ENCODE measurements around the gene HRC.
"Not testable (repeated sequence)": the region's sequence is repeated elsewhere in the genome, so short reads cannot be mapped to it uniquely, and the experiment has no call there.

Gene HRC, protein sequence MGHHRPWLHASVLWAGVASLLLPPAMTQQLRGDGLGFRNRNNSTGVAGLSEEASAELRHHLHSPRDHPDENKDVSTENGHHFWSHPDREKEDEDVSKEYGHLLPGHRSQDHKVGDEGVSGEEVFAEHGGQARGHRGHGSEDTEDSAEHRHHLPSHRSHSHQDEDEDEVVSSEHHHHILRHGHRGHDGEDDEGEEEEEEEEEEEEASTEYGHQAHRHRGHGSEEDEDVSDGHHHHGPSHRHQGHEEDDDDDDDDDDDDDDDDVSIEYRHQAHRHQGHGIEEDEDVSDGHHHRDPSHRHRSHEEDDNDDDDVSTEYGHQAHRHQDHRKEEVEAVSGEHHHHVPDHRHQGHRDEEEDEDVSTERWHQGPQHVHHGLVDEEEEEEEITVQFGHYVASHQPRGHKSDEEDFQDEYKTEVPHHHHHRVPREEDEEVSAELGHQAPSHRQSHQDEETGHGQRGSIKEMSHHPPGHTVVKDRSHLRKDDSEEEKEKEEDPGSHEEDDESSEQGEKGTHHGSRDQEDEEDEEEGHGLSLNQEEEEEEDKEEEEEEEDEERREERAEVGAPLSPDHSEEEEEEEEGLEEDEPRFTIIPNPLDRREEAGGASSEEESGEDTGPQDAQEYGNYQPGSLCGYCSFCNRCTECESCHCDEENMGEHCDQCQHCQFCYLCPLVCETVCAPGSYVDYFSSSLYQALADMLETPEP

DNA sequence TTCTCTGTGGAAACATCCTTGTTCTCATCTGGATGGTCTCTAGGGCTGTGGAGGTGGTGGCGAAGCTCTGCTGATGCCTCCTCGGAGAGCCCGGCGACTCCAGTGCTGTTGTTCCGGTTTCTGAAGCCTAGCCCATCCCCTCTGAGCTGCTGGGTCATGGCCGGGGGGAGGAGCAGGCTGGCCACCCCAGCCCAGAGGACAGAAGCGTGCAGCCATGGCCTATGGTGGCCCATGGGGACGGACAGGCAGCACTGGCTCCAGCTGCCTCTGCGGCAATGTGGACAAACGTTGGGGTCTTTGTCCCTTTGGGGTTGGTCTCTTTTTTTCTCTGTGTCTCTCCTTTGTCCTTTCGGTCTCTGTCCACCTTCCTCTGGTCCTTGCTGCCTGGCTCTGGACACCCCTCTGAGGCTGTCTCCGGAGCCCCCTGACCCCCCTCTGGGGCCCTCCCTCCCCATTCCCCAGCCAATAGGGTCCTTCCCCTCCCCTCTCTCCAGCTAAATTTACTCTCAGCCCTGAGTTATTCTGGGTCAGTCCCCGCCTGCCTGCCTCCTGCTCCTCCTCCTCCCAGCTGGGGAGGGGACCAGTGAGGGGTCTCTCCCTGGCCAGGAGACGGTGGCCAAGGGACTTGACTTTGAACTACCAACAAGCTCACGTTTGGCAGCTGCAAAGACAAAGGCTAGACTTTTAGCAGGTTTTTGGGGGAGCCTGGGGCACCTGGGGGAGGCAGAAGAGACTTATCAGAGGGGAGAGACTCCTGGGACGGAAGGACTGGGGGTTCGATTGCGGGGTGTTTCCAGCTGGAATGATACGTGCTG, at the start of gene HRC:
HRC (minus strand) TSS at position 392 of the 815 bp plus-strand sequence; CDS start at position 233, 159 bp downstream.
- DNase-seq (ENCODE audit: low read depth in 2 of 2) = no peak

DNA sequence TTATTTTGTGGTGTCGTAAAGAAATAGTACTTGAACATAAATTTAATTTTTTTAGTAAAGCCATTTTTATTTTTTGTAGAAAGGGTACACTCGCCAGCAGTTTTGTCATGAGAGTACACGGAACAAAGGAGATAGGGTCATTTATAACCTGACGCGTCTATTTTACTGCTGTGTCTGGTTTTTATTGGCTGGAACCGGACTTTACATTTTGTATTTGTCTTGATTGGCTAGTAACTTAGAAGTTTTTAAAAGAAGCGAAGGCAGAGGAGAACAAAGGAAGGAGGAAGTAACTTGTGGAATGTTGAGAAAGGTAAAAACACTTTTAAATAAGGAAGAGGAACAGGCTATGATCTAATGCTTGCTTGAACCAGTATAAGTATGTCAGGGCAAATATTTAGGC, 45.8 kb upstream of the HRC start:
- DNase-seq (ENCODE audit: low read depth in 2 of 2) = no peak

GRCh38 chr19:49200238-49200862, 45.2 kb upstream of the HRC start:
- no peak for DNase-seq (ENCODE audit: low read depth in 2 of 2)

- DNase-seq (ENCODE audit: low read depth in 2 of 2) = no peak
Observed at GRCh38 chr19:49196527-49197240, 41.5 kb upstream of the HRC start.

- DNase-seq (ENCODE audit: low read depth in 2 of 2) = no peak
Observed at GRCh38 chr19:49194408-49194807, 39.2 kb upstream of the HRC start.

DNA sequence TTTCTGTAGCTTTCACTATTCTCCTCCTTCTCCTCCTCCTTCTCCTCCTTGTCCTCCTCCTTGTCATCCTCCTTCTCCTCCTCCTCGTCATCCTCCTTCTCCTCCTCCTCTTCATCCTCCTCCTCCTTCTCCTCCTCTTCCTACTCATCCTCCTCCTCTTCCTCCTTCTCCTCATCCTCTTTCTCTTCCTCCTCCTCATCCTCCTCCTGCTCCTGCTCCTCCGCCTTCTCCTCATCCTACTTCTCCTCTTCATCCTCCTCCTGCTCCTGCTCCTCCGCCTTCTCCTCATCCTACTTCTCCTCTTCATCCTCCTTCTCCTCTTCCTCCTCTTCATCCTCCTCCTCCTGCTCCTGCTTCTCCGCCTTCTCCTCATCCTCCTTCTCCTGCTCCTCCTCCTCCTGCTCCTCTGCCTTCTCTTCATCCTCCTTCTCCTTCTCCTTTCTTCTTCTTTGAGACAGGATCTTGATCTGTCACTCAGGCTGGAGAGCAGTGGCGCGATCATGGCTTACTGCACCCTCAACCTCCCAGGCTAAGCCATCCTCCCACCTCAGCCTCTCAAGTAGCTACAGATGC, 38.7 kb upstream of the HRC start:
- DNase-seq (ENCODE audit: low read depth in 2 of 2) = no peak

- no peak for DNase-seq (ENCODE audit: low read depth in 2 of 2)
Observed at GRCh38 chr19:49190781-49191180, 35.6 kb upstream of the HRC start.

- no peak for DNase-seq (ENCODE audit: low read depth in 2 of 2)
Observed at GRCh38 chr19:49189259-49189658, 34.1 kb upstream of the HRC start.

DNA sequence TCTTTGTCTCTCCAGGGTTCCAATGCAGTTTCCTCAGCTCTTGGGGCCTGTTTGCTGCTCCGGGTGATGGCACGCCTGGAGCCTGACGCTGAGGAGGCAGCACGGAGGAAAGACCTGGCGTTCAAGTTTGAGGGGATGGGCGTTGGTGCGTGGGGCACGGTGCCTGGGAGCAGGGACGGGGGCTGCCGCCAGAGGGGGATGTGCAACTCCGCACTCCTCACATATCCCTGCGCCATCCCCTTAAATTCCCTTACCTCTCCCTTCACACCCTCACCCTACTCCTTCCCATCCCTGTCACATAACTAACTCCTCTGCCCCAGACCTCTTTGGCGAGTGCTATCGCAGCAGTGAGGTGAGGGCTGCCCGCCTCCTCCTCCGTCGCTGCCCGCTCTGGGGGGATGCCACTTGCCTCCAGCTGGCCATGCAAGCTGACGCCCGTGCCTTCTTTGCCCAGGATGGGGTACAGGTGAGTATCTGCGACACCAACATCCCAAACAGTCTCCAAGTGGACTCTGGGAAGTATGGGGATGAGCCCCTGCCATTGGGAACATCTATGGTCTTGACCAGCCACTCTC, 33.5 kb upstream of the HRC start:
- DNase-seq (ENCODE audit: low read depth in 2 of 2) = no peak

- no peak for DNase-seq (ENCODE audit: low read depth in 2 of 2)
Observed at GRCh38 chr19:49186108-49186507, 30.9 kb upstream of the HRC start.

DNA sequence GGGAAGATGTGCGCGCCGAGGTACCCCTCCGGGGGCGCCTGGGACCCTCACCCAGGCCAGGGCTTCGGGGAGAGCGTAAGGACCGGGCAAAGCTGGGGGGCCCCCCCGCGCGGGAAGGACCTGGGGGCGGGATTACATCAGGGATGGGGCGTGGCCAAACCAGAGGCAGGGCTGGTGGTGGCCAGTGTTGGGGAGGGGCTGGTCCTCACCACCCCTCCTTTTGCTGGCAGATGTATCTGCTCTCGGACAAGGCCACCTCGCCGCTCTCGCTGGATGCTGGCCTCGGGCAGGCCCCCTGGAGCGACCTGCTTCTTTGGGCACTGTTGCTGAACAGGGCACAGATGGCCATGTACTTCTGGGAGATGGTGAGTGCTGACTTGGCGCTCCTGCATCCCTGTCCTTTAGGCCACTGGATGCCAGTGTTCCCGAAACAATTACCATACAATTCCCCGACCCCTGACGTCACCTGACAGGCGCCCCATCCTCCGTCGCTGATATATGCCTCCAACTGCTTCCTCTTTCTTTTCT, 27.7 kb upstream of the HRC start:
- DNase-seq (ENCODE audit: low read depth in 2 of 2) = no peak

DNA sequence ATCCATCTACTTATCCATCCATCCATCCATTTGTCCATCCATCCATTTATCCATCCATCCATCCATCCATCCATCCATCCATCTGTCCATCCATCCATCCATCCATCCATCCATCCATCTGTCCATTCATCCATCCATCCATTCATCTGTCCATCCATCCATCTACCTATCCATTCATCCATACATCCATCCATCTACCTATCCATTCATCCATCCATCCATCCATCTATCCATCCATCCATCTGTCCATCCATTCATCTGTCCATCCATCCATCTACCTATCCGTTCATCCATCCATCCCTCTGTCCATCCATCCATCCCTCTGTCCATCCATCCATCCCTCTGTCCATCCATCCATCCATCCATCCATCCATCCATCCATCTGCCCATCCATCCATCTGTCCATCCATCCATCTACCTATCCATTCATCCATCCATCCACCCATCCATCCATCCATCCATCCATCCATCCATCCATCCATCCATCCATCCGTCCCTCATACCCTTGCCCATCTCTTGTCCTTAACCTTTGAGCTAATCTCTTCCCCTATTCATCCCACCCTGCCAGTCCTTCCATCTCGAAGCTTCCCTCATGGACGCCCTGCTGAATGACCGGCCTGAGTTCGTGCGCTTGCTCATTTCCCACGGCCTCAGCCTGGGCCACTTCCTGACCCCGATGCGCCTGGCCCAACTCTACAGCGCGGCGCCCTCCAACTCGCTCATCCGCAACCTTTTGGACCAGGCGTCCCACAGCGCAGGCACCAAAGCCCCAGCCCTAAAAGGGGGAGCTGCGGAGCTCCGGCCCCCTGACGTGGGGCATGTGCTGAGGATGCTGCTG, 27.0 kb upstream of the HRC start:
- DNase-seq (ENCODE audit: low read depth in 2 of 2) = not testable (repeated sequence)

GRCh38 chr19:49180659-49181058, 25.5 kb upstream of the HRC start:
- DNase-seq (ENCODE audit: low read depth in 2 of 2) = no peak

DNA sequence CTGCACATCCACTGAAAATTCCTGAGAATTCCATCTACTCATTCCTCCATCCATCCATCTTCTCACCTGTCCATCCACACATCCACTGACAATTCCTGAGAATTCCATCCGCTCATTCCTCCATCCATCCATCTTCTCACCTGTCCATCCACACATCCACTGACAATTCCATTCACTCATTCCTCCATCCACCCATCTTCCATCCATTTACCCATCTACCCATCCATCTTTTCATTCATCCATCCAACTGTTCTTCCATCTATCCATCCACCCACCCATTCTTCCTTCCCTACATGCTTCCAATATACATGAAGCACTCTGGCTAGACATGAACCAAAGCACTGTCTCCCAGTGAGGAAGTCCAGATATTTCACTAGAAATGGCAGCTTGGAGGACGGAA, 18.0 kb upstream of the HRC start:
- no peak for DNase-seq (ENCODE audit: low read depth in 2 of 2)

DNA sequence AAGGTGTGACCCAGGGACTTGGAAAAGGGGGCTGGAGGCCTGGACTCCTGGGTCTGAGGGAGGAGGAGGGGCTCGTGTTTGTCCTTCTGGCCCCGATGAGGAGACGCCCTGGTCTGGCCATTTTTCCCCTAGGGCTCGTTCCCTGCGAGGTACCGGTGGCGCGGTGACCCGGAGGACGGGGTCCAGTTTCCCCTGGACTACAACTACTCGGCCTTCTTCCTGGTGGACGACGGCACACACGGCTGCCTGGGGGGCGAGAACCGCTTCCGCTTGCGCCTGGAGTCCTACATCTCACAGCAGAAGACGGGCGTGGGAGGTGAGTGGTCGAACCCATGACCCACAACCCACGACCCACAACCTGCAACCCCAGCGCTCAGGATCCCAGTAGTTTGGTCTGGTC, 13.2 kb upstream of the HRC start:
- no peak for DNase-seq (ENCODE audit: low read depth in 2 of 2)

GRCh38 chr19:49167857-49168409, 12.7 kb upstream of the HRC start:
- DNase-seq (ENCODE audit: low read depth in 2 of 2) = no peak

- DNase-seq (ENCODE audit: low read depth in 2 of 2) = no peak
Observed at GRCh38 chr19:49165865-49166301, 10.7 kb upstream of the HRC start.

DNA sequence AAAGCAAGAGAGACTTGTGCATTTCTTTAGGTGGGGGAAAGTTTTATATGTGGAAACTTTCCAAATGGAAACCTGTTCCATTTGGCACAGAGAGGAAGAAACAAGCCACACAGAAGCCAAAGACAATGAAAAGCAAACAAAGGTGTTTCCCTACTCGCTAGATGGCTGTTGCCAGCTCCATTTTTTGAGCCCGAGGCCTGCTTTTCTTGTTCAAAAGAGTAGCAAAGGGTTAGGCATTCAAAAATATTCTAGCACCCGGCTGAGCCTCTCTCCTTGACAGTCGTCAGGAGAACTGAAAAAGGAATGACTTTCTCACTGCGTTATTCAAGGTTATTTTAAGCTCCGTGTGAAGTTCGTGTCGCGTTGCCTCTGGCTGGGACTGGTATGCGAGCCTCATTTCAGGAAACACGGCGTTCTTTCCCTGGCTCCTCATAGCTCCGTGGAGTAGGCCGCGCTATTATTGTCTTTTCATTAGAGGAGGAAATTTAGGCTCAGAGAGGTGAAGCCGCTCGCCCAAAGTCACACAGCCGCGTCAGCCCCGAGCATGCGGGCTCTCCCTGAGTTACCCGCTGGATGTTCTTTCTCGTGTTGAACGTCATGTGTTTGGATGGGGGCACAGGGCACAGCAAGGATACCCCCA, 10.0 kb upstream of the HRC start:
- no peak for DNase-seq (ENCODE audit: low read depth in 2 of 2)

- DNase-seq (ENCODE audit: low read depth in 2 of 2) = no peak
Observed at GRCh38 chr19:49161987-49162386, 6.8 kb upstream of the HRC start.

Data from stimulated activated CD8-positive, alpha-beta memory T cell treated with anti-CD3 and anti-CD28 coated beads, Interleukin-2, amount 100 ng/mL, for 1 hour (primary cell).